ENCODE results near the gene PMS1.

DNA sequence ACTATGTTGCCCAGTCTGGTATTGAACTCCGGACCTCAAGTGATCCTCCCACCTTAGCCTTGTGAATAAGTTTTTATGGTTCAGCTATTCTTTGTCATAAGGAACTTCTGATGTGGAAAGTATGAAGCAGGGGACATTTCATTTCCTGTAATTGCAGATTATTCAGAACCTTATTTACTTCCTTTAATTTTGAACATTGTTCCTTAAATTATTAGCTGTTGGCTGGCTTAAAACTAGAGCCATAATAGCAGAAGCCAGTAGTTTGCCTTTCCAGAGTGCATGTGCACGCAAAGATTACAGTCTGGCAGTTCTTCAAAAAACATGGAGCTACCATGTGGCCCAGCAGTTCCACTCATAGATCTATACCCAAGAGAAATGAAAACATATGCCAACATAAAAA is 53.1 kb downstream of the PMS1 start:
- TF ChIP-seq, protein P1, sequence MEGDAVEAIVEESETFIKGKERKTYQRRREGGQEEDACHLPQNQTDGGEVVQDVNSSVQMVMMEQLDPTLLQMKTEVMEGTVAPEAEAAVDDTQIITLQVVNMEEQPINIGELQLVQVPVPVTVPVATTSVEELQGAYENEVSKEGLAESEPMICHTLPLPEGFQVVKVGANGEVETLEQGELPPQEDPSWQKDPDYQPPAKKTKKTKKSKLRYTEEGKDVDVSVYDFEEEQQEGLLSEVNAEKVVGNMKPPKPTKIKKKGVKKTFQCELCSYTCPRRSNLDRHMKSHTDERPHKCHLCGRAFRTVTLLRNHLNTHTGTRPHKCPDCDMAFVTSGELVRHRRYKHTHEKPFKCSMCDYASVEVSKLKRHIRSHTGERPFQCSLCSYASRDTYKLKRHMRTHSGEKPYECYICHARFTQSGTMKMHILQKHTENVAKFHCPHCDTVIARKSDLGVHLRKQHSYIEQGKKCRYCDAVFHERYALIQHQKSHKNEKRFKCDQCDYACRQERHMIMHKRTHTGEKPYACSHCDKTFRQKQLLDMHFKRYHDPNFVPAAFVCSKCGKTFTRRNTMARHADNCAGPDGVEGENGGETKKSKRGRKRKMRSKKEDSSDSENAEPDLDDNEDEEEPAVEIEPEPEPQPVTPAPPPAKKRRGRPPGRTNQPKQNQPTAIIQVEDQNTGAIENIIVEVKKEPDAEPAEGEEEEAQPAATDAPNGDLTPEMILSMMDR (IDR thresholded peaks at IDR 0.05; ENCODE audit: insufficient read depth, low read length) = no peak
- no peak for TF ChIP-seq GABPA (IDR thresholded peaks at IDR 0.05; ENCODE audit: low read depth)
